ENCODE measurements around the gene CTSV. TPM values are rescaled to one million over a fixed set of nuclear protein-coding genes. Genes with fewer than 3 reads are reported as not detected.
"Not testable (repeated sequence)": the region's sequence is repeated elsewhere in the genome, so short reads cannot be mapped to it uniquely, and the experiment has no call there.

CTSV gene
- polyA plus RNA-seq (ENCODE audit: insufficient read length), result 0.24 TPM

DNA sequence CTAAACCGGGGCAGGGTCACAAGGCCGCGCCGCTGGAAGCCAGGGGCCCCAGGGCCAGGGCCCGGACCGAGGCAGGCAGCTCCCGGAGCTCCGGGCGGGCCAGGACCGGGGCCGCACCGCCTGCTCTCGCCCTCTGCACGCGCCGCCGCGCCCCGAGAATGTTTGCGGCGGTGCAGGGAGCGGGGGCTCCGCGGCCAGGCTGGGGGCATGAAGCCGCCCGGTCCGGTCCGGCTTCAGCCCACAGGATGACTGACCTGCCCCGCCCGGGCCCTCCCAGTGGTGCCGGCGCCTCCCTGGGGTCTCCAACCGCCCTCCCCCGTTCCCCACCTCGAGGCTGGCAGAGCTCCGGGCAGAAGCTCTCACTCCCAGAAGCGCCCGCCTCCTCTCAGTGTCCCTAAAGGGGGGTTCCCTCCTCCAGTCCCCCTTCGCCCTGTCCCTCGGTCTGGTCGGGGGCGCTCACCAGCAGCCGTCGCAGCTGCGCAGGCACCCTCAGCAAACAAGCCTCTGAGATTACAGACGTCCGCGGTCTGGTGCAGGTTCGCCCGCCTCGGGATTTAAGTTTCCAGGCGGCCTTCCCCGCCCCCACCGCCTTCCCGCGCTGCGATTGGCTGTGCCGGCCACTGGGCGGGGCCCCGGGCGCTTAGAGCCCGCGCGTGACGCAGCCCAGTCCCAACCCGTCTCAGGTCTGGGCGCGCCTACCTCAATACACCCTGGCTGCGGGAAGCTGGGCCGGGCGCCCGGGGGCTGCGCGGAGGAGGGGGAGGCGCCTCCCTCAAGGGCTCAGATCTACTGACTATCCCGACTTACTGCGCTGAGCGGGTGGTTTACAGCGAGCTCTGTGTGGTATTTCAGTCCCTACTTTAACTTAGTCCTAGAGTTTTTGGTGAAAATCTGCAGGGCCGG, at the start of gene CTSV:
Gene CTSV (minus strand): TSS at position 532 of the 903 bp plus-strand sequence. CDS start 1,099 bp downstream, outside the sequence.
- DNase-seq (ENCODE audit: low read depth), result no peak

- not testable (repeated sequence) for DNase-seq (ENCODE audit: low read depth)
Measured at GRCh38 chr9:97087668-97088215, 48.8 kb upstream of the CTSV start.

DNA sequence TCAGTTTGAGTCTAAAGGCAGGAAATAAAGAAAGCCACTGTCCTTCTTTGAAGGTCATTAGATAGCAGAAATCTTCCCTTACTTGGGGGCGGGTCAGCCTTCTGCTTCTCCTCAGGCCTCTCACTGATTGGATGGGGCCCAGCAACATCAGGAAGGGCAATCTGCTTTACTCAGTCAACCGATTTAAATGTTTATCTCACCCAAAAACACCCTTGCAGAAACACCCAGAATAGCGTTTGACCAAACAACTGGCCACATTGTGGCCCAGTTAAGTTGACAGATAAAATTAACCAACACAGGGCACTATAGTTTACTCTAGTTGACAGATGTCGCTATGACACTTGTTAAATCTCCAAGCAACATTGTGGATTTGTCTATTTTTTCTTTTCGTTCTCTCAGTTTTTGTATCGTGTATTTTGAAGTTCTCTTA, 45.6 kb upstream of the CTSV start:
- not testable (repeated sequence) for DNase-seq (ENCODE audit: low read depth)

DNA sequence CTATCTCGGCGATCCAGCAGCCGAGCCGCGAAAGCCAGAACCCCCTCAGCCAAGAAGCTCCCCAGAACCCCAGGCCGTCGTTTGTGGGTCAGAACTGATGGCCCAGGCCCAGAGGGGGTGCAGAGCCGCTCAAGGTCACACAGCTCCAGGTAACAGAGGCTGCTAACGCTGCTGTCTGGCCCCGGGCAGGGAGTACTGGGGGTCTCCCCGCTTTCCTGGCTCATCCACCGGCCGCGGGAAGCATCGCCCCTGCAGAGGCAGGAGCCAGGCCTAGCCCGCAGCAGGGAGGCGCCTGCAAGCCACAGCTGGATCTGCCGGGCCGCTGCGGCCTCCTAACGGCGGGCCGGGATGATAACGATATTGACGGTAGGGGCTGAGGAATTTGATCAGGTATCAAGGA, 39.4 kb upstream of the CTSV start:
- DNase-seq (ENCODE audit: low read depth), result no peak

DNA sequence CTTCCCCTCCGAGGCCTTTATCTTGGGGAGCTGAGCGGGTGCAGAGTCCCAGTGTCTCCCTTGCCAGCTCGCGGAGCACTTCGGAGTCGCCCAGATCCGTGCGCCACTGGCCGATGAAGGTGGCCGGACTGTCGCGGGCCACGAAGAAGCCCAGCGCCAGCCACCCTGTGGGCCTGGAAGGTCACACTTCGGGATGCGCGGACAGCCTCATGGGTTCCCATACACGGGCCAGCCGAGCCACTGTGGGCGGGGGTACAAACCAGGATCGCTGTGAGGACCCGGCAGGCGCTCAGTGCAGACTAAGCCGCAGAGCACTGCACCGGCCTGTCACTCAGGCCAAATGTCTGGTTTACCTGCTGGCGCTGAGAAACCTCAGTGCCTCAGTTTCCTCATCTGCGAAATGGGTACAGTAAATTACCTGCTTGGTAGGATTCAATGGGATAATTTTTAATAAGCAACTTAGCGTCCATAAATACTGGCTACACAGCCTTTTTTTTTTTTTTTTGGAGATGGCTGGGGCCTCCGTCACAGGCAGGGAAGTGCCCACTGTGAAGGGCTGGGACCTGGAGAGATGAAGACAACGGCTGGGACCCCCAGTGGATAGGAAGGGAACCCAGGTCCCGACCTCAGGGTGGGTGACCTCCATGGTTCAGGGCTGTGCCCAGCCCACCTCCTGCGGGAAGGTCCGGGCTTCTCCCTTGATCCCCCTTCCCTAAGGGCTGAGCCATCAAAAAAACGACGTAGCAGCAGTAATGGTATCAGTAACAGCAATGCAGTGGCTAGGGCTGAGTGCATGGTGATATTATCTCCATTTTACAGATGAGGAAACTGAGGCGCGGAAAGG, 38.7 kb upstream of the CTSV start:
- no peak for DNase-seq (ENCODE audit: low read depth)

- not testable (repeated sequence) for DNase-seq (ENCODE audit: low read depth)
Measured at GRCh38 chr9:97076731-97077451, 37.9 kb upstream of the CTSV start.

- no peak for DNase-seq (ENCODE audit: low read depth)
Measured at GRCh38 chr9:97076238-97076637, 37.3 kb upstream of the CTSV start.

DNA sequence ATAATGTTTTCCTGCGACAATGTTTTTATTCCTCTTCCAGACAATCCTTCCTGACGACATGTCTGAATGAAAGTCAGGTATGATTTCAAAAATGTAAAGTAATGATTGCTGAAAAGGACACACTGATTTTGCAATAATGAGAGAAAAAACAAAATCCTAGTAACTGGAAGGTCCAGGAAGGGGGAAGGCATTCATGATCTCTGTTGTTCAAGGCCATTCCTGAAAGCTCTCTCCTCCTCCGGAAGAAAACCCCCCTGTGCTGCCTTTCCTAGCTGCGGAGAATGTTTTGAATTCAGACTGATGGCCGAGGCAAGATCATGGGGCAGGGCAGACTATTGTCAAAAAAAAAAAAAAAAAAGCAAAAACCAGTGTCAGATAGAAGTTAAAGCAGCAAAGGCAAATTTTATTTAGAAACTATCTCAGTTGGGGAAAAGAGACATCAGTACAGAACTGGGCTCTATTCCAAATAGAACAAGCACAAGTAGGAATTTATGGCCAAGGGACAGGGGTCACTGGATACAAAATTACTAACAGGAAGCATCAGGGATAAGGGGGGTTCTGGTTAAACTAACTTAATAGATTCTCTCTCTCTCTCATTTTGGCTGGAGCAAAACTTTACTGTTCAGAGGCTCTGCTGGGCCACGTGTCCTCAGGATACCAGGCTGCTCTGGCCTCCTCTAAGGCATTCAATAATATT, 36.5 kb upstream of the CTSV start:
- no peak for DNase-seq (ENCODE audit: low read depth)

GRCh38 chr9:97073506-97073905, 34.6 kb upstream of the CTSV start:
- DNase-seq (ENCODE audit: low read depth), result no peak

DNA sequence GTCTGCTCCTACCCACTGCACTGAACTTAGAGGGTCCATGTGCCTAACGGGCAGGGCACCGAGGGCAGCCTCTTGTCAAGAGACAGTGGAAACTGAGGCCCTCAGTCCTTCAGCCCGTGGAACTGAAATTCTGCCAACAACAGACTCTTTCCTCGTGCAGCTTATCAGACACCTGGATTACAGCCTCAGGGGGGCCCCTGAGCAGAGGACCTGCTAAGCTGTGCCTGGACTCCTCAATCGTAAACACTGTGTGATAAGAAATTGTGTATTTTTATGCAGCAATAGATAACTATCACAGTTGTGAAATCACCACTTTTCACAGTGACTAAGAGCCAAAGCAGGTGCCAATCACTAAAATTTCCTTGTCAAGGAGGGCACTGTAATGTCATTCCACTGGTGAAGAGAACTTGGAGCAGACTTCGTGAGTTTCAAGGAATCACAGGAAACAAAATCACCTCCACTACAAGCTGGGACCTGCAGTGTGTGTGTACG, 33.4 kb upstream of the CTSV start:
- no peak for DNase-seq (ENCODE audit: low read depth)

GRCh38 chr9:97070325-97070724, 31.4 kb upstream of the CTSV start:
- not testable (repeated sequence) for DNase-seq (ENCODE audit: low read depth)

- no peak for DNase-seq (ENCODE audit: low read depth)
Measured at GRCh38 chr9:97067490-97067889, 28.5 kb upstream of the CTSV start.

DNA sequence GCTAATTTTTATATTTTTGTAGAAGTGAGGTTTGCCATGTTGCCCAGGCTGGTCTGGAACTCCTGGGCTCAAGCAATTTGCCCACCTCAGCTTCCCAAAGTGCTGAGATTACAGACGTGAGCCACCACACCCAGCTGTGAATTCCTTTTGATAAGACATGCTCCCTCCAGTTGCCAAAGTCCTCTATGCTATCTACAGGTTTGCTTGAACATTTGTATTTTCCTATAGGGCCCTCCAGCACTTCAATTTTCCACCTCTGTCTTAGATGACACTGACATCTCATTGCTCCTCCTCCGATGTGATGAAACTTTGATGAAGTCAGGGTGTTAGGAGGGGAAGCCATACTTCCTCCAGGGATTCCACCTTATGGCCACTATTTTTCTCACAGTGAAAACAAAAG, 25.2 kb upstream of the CTSV start:
- DNase-seq (ENCODE audit: low read depth), result no peak

DNA sequence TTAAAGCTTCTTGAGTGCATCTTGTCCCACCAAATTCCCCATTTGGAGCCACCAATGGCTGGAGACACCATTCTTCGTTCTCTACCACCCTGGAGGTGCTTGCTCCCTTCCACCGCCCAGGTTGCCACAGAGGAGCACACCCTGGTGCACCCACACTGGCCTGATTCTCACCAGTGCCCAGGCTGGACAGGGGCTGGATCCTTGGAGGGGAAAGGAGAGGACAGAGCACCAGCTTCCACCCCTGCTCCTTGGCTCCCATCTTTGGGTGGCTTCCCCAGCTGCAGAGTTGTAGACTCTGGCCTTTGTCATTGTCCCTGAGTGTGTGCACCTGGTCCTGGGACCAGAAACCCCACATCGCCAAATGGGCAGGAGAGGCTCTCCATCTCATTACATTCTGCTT, 21.9 kb upstream of the CTSV start:
- DNase-seq (ENCODE audit: low read depth), result no peak

GRCh38 chr9:97059626-97060025, 20.7 kb upstream of the CTSV start:
- no peak for DNase-seq (ENCODE audit: low read depth)

GRCh38 chr9:97057651-97058050, 18.7 kb upstream of the CTSV start:
- no peak for DNase-seq (ENCODE audit: low read depth)

DNA sequence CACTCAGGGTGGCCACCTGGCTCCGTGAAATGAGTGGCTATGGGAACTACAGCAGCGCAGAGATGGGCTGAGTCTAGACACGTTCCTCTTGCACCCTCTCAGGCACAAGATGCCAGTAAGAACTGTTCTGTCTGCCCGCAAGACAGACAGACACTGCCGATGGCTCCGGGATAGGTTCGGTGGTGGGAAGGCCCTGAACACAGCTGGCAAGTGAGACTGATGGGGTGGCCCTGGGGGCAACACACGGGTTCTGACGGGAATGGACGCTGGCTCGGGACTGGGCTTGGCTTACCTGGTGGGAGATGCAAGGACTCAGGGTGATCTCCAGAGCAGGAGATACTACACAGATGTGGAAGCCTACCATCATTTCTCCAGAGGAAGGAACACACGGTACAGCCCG, 16.9 kb upstream of the CTSV start:
- DNase-seq (ENCODE audit: low read depth), result not testable (repeated sequence)

- no peak for DNase-seq (ENCODE audit: low read depth)
Measured at GRCh38 chr9:97053717-97054116, 14.8 kb upstream of the CTSV start.

DNA sequence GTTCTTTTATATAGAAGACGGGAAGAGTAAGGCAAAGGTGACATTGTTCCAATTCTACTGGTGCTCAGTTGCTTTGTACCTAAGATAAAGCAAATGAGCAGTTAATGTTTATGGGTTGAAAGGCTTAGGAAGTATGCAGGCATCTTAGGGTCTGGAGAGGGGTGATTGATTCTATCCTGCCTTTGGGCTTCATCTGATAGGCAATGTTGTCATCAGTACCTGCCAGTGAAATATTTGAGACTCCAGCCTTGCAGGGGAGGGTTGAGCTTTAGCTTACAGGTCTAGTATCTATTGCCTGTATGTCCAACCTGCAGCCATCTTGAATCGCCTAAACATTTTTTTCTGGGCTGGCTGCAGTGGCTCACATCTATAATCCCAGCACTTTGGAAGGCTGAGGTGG, 13.8 kb upstream of the CTSV start:
- no peak for DNase-seq (ENCODE audit: low read depth)

GRCh38 chr9:97046228-97046627, 7.3 kb upstream of the CTSV start:
- no peak for DNase-seq (ENCODE audit: low read depth)

DNA sequence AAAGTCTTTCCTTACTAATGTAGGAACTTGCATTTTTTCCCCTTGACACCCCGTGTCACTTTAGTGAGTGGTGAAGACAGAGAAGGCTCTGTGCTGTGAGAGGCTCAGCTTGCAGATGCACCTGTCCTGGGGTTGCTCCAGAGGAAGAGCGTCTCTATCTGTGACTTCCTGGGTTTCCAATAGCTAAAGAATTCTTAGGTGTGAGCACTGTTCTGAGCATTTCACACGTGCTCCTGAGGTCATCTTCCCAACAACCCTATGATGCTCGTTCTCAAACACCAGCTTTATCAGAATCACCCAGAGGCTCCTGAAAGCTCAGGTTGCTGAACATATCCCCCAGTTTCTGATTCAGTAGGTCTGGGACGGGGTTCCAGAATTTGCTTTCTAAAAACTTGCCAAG, 6.4 kb upstream of the CTSV start:
- no peak for DNase-seq (ENCODE audit: low read depth)
